Measurements from ENCODE around the gene ZFR.

DNA sequence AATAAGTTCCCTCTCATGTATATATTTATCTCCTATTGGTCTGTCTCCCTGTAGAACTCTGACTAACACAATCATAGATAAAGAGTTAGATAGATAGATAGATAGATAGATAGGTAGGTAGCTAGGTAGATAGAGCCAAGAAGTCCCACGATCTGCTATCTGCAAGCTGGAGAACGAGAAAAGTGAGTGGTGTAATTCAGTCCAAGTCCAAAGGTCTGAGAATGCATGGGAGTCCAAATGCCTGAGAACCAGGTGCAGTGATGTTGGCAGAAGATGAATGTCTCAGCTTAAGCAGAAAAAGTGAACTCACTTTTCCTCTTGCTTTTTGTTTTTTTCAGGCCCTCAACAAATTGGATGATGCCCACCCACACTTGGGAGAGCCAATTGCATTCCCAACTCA is 37.7 kb upstream of the ZFR start:
- no peak for TF ChIP-seq POLR2AphosphoS5 (IDR thresholded peaks at IDR 0.05)
- TF ChIP-seq, protein P1, sequence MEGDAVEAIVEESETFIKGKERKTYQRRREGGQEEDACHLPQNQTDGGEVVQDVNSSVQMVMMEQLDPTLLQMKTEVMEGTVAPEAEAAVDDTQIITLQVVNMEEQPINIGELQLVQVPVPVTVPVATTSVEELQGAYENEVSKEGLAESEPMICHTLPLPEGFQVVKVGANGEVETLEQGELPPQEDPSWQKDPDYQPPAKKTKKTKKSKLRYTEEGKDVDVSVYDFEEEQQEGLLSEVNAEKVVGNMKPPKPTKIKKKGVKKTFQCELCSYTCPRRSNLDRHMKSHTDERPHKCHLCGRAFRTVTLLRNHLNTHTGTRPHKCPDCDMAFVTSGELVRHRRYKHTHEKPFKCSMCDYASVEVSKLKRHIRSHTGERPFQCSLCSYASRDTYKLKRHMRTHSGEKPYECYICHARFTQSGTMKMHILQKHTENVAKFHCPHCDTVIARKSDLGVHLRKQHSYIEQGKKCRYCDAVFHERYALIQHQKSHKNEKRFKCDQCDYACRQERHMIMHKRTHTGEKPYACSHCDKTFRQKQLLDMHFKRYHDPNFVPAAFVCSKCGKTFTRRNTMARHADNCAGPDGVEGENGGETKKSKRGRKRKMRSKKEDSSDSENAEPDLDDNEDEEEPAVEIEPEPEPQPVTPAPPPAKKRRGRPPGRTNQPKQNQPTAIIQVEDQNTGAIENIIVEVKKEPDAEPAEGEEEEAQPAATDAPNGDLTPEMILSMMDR (IDR thresholded peaks at IDR 0.05), result no peak
- TF ChIP-seq POLR2A (IDR thresholded peaks at IDR 0.05), result no peak
